Measurements from ENCODE around the gene UGT1A8. TPM values are rescaled to one million over a fixed set of nuclear protein-coding genes. Genes with fewer than 3 reads are reported as not detected.

The UGT1A8 gene
- total and polyA plus RNA-seq, 7 donors: not detected

DNA sequence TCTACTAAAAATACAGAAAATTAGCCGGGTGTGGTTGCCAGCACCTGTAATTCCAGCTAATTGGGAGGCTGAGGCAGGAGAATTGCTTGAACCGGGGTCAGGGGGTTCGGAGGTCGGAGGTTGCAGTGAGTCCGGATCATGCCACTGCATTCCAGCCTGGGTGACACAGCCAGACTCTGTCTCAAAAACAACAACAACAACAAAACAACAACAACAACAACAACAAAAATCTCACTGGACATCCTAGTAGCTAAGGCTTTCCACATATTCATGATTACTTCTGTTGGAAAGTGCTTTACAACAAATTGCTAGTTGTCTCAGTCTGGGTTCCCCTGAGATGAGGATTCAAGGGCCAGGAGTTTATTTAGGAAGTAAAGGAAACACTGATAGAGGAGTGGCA is 156.4 kb downstream of the UGT1A8 start:
- DNase-seq (no peak), ATAC-seq (no peak)
- TF ChIP-seq, protein P1, sequence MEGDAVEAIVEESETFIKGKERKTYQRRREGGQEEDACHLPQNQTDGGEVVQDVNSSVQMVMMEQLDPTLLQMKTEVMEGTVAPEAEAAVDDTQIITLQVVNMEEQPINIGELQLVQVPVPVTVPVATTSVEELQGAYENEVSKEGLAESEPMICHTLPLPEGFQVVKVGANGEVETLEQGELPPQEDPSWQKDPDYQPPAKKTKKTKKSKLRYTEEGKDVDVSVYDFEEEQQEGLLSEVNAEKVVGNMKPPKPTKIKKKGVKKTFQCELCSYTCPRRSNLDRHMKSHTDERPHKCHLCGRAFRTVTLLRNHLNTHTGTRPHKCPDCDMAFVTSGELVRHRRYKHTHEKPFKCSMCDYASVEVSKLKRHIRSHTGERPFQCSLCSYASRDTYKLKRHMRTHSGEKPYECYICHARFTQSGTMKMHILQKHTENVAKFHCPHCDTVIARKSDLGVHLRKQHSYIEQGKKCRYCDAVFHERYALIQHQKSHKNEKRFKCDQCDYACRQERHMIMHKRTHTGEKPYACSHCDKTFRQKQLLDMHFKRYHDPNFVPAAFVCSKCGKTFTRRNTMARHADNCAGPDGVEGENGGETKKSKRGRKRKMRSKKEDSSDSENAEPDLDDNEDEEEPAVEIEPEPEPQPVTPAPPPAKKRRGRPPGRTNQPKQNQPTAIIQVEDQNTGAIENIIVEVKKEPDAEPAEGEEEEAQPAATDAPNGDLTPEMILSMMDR (IDR thresholded peaks at IDR 0.05): no peak
- WGBS, 3 donors: 85 to 94% (median 89%) methylated on average over 5 of the region's 5 CpGs
- H3K9me3 ChIP-seq: no peaks in the 10 kb centered on the region
- H3K27me3 ChIP-seq (ENCODE audit: insufficient read depth in 3 of 3, low read length in 2 of 3): peaks cover 0 to 3% (median 2%) of the 10 kb centered on the region in 3 donors
- no peak overlapping the region for H3K4me3 ChIP-seq
- H3K27ac ChIP-seq: no peak overlapping the region
- no peaks in the 10 kb centered on the region for H3K36me3 ChIP-seq (ENCODE audit: insufficient read depth in 1 of 2, low read depth in 1 of 2)
- intact Hi-C loops (cut with DNase I): no loop called here
- no peaks in the 10 kb centered on the region for H3K4me1 ChIP-seq

DNA sequence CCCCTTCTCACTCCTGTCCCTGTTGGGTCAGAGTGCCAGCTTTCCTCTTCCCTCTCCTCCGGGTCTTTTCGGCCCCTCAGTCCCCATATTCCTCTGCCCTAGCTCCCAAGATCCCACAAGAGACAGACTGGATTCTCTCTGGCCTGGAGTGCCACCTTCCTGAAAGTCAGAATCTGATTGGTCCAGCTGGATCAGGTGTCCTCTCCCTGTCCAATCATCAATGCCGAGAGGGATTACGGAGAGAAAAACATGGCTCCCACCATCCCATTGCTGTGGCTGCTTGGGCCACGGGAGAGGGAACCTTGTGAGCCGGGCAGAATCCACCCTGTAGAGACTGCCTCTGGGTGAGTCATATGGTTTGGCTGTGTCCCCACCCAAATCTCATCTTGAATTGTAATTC is 158.0 kb downstream of the UGT1A8 start:
- no peaks in the 10 kb centered on the region for H3K36me3 ChIP-seq (ENCODE audit: insufficient read depth in 1 of 2, low read depth in 1 of 2)
- no peak overlapping the region for H3K27ac ChIP-seq
- intact Hi-C loops (cut with DNase I): no loop called here
- WGBS, 3 donors: 87 to 93% (median 92%) methylated on average over 6 of the region's 6 CpGs
- H3K4me3 ChIP-seq: no peak overlapping the region
- no peak for DNase-seq
- TF ChIP-seq, protein P1 (IDR thresholded peaks at IDR 0.05): no peak
- ATAC-seq: no peak
- peaks cover 0 to 2% (median 0%) of the 10 kb centered on the region in 3 donors for H3K27me3 ChIP-seq (ENCODE audit: insufficient read depth in 3 of 3, low read length in 2 of 3)
- no peaks in the 10 kb centered on the region for H3K4me1 ChIP-seq
- no peaks in the 10 kb centered on the region for H3K9me3 ChIP-seq

- peaks cover 0 to 2% (median 0%) of the 10 kb centered on the region in 3 donors for H3K27me3 ChIP-seq (ENCODE audit: insufficient read depth in 3 of 3, low read length in 2 of 3)
- ATAC-seq: no peak
- no peaks in the 10 kb centered on the region for H3K4me1 ChIP-seq
- H3K9me3 ChIP-seq: no peaks in the 10 kb centered on the region
- intact Hi-C loops (cut with DNase I): no loop called here
- no peaks in the 10 kb centered on the region for H3K36me3 ChIP-seq (ENCODE audit: insufficient read depth in 1 of 2, low read depth in 1 of 2)
- WGBS, 3 donors: 86 to 90% (median 87%) methylated on average over 2 of the region's 2 CpGs
- no peak within 1 kb of the TSS for H3K4me3 ChIP-seq
- no peak for DNase-seq
- TF ChIP-seq, protein P1 (IDR thresholded peaks at IDR 0.05): no peak
- H3K27ac ChIP-seq: no peak within 1 kb of the TSS
Observed at GRCh38 chr2:233778030-233778429, 160.6 kb downstream of the UGT1A8 start, which contains the start of gene MROH2A. TSS of gene MROH2A (plus strand) at chr2:233778330. CDS start at chr2:233779359, 1,029 bp downstream.

GRCh38 chr2:233779722-233780121 is 162.3 kb downstream of the UGT1A8 start:
- Histone ChIP-seq H3K4me1 (no peaks in the 10 kb centered on the region), H3K36me3 (ENCODE audit: insufficient read depth in 1 of 2, low read depth in 1 of 2) (no peaks in the 10 kb centered on the region), H3K9me3 (no peaks in the 10 kb centered on the region), H3K4me3 (no peak overlapping the region), H3K27me3 (ENCODE audit: insufficient read depth in 3 of 3, low read length in 2 of 3) (peaks cover 0 to 2% (median 0%) of the 10 kb centered on the region in 3 donors), H3K27ac (no peak overlapping the region)
- WGBS, 3 donors: 82 to 85% (median 84%) methylated on average over 4 of the region's 4 CpGs
- DNase-seq (no peak), ATAC-seq (no peak)
- TF ChIP-seq, protein P1 (IDR thresholded peaks at IDR 0.05): no peak
- intact Hi-C loops (cut with DNase I): no loop called here

- WGBS, 3 donors: 86 to 91% (median 88%) methylated on average over 4 of the region's 4 CpGs
- ATAC-seq (no peak), DNase-seq (no peak)
- H3K27me3 ChIP-seq (ENCODE audit: insufficient read depth in 3 of 3, low read length in 2 of 3): no peaks in the 10 kb centered on the region
- intact Hi-C loops (cut with DNase I): no loop called here
- H3K4me1 ChIP-seq: no peaks in the 10 kb centered on the region
- no peaks in the 10 kb centered on the region for H3K9me3 ChIP-seq
- no peak overlapping the region for H3K4me3 ChIP-seq
- H3K27ac ChIP-seq: no peak overlapping the region
- TF ChIP-seq, protein P1 (IDR thresholded peaks at IDR 0.05): no peak
- H3K36me3 ChIP-seq (ENCODE audit: insufficient read depth in 1 of 2, low read depth in 1 of 2): no peaks in the 10 kb centered on the region
Observed at GRCh38 chr2:233780771-233781170, 163.3 kb downstream of the UGT1A8 start.
